Measurements from ENCODE around the gene PCDHB9.

GRCh38 chr5:141236516-141237313 is 49.8 kb downstream of the PCDHB9 start:
- TF ChIP-seq, protein P1, sequence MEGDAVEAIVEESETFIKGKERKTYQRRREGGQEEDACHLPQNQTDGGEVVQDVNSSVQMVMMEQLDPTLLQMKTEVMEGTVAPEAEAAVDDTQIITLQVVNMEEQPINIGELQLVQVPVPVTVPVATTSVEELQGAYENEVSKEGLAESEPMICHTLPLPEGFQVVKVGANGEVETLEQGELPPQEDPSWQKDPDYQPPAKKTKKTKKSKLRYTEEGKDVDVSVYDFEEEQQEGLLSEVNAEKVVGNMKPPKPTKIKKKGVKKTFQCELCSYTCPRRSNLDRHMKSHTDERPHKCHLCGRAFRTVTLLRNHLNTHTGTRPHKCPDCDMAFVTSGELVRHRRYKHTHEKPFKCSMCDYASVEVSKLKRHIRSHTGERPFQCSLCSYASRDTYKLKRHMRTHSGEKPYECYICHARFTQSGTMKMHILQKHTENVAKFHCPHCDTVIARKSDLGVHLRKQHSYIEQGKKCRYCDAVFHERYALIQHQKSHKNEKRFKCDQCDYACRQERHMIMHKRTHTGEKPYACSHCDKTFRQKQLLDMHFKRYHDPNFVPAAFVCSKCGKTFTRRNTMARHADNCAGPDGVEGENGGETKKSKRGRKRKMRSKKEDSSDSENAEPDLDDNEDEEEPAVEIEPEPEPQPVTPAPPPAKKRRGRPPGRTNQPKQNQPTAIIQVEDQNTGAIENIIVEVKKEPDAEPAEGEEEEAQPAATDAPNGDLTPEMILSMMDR (conservative IDR thresholded peaks at IDR 0.05 in 1 of 2, IDR thresholded peaks at IDR 0.05 in 1 of 2; ENCODE audit: extremely low read depth in 1 of 2, insufficient read depth in 1 of 2, low read depth in 1 of 2, low read length in 2 of 2) = no peak
- no peak for TF ChIP-seq EZH2 (IDR thresholded peaks at IDR 0.05; ENCODE audit: borderline replicate concordance, low read length)
